ENCODE data around the gene ATL1.

GRCh38 chr14:50542941-50543418, 17.0 kb upstream of the ATL1 start:
- TF ChIP-seq, protein P1, sequence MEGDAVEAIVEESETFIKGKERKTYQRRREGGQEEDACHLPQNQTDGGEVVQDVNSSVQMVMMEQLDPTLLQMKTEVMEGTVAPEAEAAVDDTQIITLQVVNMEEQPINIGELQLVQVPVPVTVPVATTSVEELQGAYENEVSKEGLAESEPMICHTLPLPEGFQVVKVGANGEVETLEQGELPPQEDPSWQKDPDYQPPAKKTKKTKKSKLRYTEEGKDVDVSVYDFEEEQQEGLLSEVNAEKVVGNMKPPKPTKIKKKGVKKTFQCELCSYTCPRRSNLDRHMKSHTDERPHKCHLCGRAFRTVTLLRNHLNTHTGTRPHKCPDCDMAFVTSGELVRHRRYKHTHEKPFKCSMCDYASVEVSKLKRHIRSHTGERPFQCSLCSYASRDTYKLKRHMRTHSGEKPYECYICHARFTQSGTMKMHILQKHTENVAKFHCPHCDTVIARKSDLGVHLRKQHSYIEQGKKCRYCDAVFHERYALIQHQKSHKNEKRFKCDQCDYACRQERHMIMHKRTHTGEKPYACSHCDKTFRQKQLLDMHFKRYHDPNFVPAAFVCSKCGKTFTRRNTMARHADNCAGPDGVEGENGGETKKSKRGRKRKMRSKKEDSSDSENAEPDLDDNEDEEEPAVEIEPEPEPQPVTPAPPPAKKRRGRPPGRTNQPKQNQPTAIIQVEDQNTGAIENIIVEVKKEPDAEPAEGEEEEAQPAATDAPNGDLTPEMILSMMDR (IDR thresholded peaks at IDR 0.05): peak; percentile 43 to 70 (median 53)
- TF ChIP-seq POLR2A (IDR thresholded peaks at IDR 0.05): no peak
